Fibroblast of mammary gland (primary cell): ENCODE measurements around the gene ECSCR.
A peak's percentile ranks its signal among the peaks of the same experiment; 100 is the strongest.

Source experiments
- DNase-seq: peaks from one replicate; pipeline ENCODE4 v3.0.0-alpha.2; 2010; ENCODE audit warnings: low read depth
- H3K4me3 ChIP-seq: 2 replicates; pipeline ENCODE4 v1.5.1; 2011; ENCODE audit warnings: low read depth, mild to moderate bottlenecking, low read length, moderate library complexity; ENCODE audit not compliant: control insufficient read depth
- CTCF ChIP-seq: conservative IDR thresholded peaks from 2 replicates; pipeline ENCODE4 v1.5.1; 2011; ENCODE audit warnings: low read depth, low read length, inconsistent platforms; ENCODE audit not compliant: control insufficient read depth, insufficient read depth

Gene ECSCR

GRCh38 chr5:139408191-139408590 lies 54.4 kb downstream of the ECSCR start:
- DNase-seq = no peak
- TF ChIP-seq CTCF = no peak
- H3K4me3 ChIP-seq = no peak overlapping the region

- DNase-seq = no peak
- no peak for TF ChIP-seq CTCF
These were observed 55.0 kb downstream of the ECSCR start for GRCh38 chr5:139407517-139407916.

GRCh38 chr5:139406963-139407362 lies 55.6 kb downstream of the ECSCR start:
- no peak for TF ChIP-seq CTCF
- DNase-seq = no peak
- no peak overlapping the region for H3K4me3 ChIP-seq

More at GRCh38 chr5:139407517-139407916, 55.0 kb downstream of the ECSCR start:
- no peak overlapping the region for H3K4me3 ChIP-seq

GRCh38 chr5:139404484-139404840 lies 58.1 kb downstream of the ECSCR start:
- DNase-seq = no peak
- no peak for TF ChIP-seq CTCF
- peak overlapping the region; percentile 63 for H3K4me3 ChIP-seq

GRCh38 chr5:139403787-139404483 lies 58.6 kb downstream of the ECSCR start, which contains the start of gene SPATA24:
Gene SPATA24, minus strand, starts transcription at chr5:139404089. Its CDS starts 29 bp downstream, at chr5:139404060.
- no peak for TF ChIP-seq CTCF
- peak within 1 kb of the TSS; percentile 63 for H3K4me3 ChIP-seq
- DNase-seq = peak; percentile 95

- no peak for TF ChIP-seq CTCF
- DNase-seq = no peak
- H3K4me3 ChIP-seq = peak overlapping the region; percentile 63
These were observed 59.1 kb downstream of the ECSCR start for GRCh38 chr5:139403418-139403786.

GRCh38 chr5:139402561-139403158 lies 59.9 kb downstream of the ECSCR start:
- no peak overlapping the region for H3K4me3 ChIP-seq
- TF ChIP-seq CTCF = peak; percentile 41
- DNase-seq = no peak
